Measurements from ENCODE around the gene CIAO3. TPM values are rescaled to one million over a fixed set of nuclear protein-coding genes. Genes with fewer than 3 reads are reported as not detected.
A peak's percentile ranks its signal among the peaks of the same experiment; 100 is the strongest.

Gene CIAO3
- total RNA-seq, 1 experiment from 2014 or later, result 50.9 TPM

- DNase-seq (ENCODE audit: low spot score), result no peak
- Mint-ChIP-seq H3K27me3 (ENCODE audit: low read depth) (peaks cover 32% of the 10 kb centered on the region), H3K36me3 (no peaks in the 10 kb centered on the region; the same call in 1 of the 2 replicates), H3K9me3 (no peaks in the 10 kb centered on the region), H3K4me1 (peaks cover 16% of the 10 kb centered on the region), H3K4me3 (no peak overlapping the region), H3K27ac (no peak overlapping the region)
- 0 out of 2 replicates have a peak, but pooled peaks have one; percentile 4 for TF ChIP-seq EMX1 (CRISPR knock-in tag; IDR thresholded peaks at IDR 0.05)
- no peak for TF ChIP-seq GTF2I (CRISPR knock-in tag; conservative IDR thresholded peaks at IDR 0.05)
- TF ChIP-seq ATF1 (CRISPR knock-in tag; IDR thresholded peaks at IDR 0.05), result no peak
- ChIA-PET POLR2A (interaction anchor here (1.9 kb wide), 1 partner anchor 83 kb away, joined by 5 read pairs; the partner anchor contains the start of gene GNG13), CTCF (interaction anchor here (0.6 to 8.8 kb wide), 3 partner anchors 9 to 20 kb away, joined by 5 to 90 read pairs (median 25); partner anchors contain the start of genes CCDC78 and HAGHL)
- no peak for ATAC-seq
Measured at GRCh38 chr16:717450-718245, 23.1 kb downstream of the CIAO3 start.

- no peak for ATAC-seq
- Mint-ChIP-seq H3K27me3 (ENCODE audit: low read depth) (peaks cover 34% of the 10 kb centered on the region), H3K9me3 (no peaks in the 10 kb centered on the region), H3K4me3 (peak overlapping the region; percentile 63), H3K27ac (no peak overlapping the region), H3K36me3 (no peaks in the 10 kb centered on the region), H3K4me1 (peaks cover 16% of the 10 kb centered on the region)
- TF ChIP-seq PRRX2 (CRISPR knock-in tag; IDR thresholded peaks at IDR 0.05) (no peak), IRF2 (CRISPR knock-in tag; IDR thresholded peaks at IDR 0.05; ENCODE audit: borderline replicate concordance, low read depth) (no peak), HMGXB4 (CRISPR knock-in tag; IDR thresholded peaks at IDR 0.05) (no peak), ELF4 (CRISPR knock-in tag; IDR thresholded peaks at IDR 0.05; ENCODE audit: low read depth) (no peak), PRDM15 (CRISPR knock-in tag; IDR thresholded peaks at IDR 0.05) (no peak), IRF1 (CRISPR knock-in tag; IDR thresholded peaks at IDR 0.05) (no peak), E2F1 (CRISPR knock-in tag; IDR thresholded peaks at IDR 0.05) (no peak), ZNF425 (CRISPR knock-in tag; conservative IDR thresholded peaks at IDR 0.05) (no peak), TEAD1 (CRISPR knock-in tag; IDR thresholded peaks at IDR 0.05) (no peak), ZNF671 (CRISPR knock-in tag; IDR thresholded peaks at IDR 0.05) (no peak), ZNF263 (CRISPR knock-in tag; IDR thresholded peaks at IDR 0.05; ENCODE audit: low read depth) (no peak), MAX (CRISPR knock-in tag; IDR thresholded peaks at IDR 0.05) (no peak), SMAD3 (CRISPR knock-in tag; IDR thresholded peaks at IDR 0.05; ENCODE audit: borderline replicate concordance) (no peak)
- CTCF ChIA-PET, result interaction anchor here (0.5 to 8.8 kb wide), 14 partner anchors 10 to 289 kb away, joined by 3 to 90 read pairs (median 6); partner anchors contain the start of genes CCDC78, CHTF18, HAGHL and RPUSD1
- POLR2A ChIA-PET, result interaction anchor here (1.0 to 1.9 kb wide), 3 partner anchors 9 to 84 kb away, joined by 4 to 5 read pairs (median 5); partner anchors contain the start of genes CHTF18, GNG13 and RPUSD1
- DNase-seq (ENCODE audit: low spot score), result no peak
Measured at GRCh38 chr16:716768-717325, 23.9 kb downstream of the CIAO3 start.
